ENCODE data around the gene CD164. TPM values are rescaled to one million over a fixed set of nuclear protein-coding genes. Genes with fewer than 3 reads are reported as not detected.

CD164 gene
- polyA plus RNA-seq, 1 donor (not counting 4 experiments of a cell fraction or from before 2014, with no cell fraction given) = 244 TPM

DNA sequence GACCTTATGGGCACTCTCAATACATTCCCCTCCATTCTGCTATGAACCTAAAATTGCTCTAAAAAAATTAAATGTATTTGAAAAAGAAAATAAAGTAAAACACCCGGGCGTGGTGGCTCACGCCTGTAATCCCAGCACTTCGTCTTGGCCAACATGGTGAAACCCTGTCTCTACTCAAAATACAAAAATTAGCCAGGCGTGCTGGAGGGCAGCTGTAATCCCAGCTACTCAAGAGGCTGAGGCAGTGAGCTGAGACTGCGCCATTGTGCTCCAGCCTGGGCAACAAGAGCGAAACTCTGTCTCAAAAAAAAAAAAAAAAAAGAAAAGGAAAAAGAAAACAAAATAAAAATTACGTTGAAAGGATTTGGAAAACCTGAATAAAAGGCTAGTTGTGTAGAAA lies 60.5 kb downstream of the CD164 start:
- H3K79me2 ChIP-seq (ENCODE audit: control insufficient read depth, insufficient read depth, low read length) = no peaks in the 10 kb centered on the region
- H3K9me3 ChIP-seq (ENCODE audit: control insufficient read depth, low read depth, low read length) = no peaks in the 10 kb centered on the region
- H3K36me3 ChIP-seq (ENCODE audit: control insufficient read depth in 2 of 2, extremely low read depth in 1 of 2, insufficient read depth in 2 of 2, low read length in 2 of 2) = no peaks in the 10 kb centered on the region
- H3K9me1 ChIP-seq (ENCODE audit: control insufficient read depth, extremely low read depth, insufficient read depth, low read length) = no peaks in the 10 kb centered on the region
- dilution Hi-C loops (cut with MboI; ENCODE audit: extremely low pct_ligation_motif_present, low sequenced_read_pairs) = no loop called here
- no peak for DNase-seq (ENCODE audit: low read depth, low spot score)
- peaks cover 7% of the 10 kb centered on the region for H3K4me1 ChIP-seq (ENCODE audit: control insufficient read depth, extremely low read depth, insufficient read depth, low read length)
- no peak overlapping the region for H3K27ac ChIP-seq (ENCODE audit: control insufficient read depth, insufficient read depth, low read length)
- H3K4me3 ChIP-seq (ENCODE audit: control insufficient read depth in 2 of 3, extremely low read depth in 1 of 3, insufficient read depth in 2 of 3, low read depth in 1 of 3, low read length in 3 of 3) = no peak overlapping the region
- TF ChIP-seq EZH2 (IDR thresholded peaks at IDR 0.05; ENCODE audit: low read length) = no peak
- TF ChIP-seq, protein P1, sequence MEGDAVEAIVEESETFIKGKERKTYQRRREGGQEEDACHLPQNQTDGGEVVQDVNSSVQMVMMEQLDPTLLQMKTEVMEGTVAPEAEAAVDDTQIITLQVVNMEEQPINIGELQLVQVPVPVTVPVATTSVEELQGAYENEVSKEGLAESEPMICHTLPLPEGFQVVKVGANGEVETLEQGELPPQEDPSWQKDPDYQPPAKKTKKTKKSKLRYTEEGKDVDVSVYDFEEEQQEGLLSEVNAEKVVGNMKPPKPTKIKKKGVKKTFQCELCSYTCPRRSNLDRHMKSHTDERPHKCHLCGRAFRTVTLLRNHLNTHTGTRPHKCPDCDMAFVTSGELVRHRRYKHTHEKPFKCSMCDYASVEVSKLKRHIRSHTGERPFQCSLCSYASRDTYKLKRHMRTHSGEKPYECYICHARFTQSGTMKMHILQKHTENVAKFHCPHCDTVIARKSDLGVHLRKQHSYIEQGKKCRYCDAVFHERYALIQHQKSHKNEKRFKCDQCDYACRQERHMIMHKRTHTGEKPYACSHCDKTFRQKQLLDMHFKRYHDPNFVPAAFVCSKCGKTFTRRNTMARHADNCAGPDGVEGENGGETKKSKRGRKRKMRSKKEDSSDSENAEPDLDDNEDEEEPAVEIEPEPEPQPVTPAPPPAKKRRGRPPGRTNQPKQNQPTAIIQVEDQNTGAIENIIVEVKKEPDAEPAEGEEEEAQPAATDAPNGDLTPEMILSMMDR (optimal IDR thresholded peaks at IDR 0.05 in 1 of 3, IDR thresholded peaks at IDR 0.05 in 1 of 3, conservative IDR thresholded peaks at IDR 0.05 in 1 of 3; ENCODE audit: extremely low read depth in 1 of 3, insufficient read depth in 2 of 3, low read length in 3 of 3) = no peak
- no peak overlapping the region for H3K4me2 ChIP-seq (ENCODE audit: control insufficient read depth, extremely low read depth, insufficient read depth, low read depth, low read length)
- H3K27me3 ChIP-seq (ENCODE audit: control insufficient read depth, extremely low read depth, insufficient read depth, low read length) = no peaks in the 10 kb centered on the region
- H4K20me1 ChIP-seq (ENCODE audit: control insufficient read depth, extremely low read depth, insufficient read depth, low read length) = no peaks in the 10 kb centered on the region
- H2AFZ ChIP-seq (ENCODE audit: control insufficient read depth, low read length) = no peak overlapping the region
- no peak for FAIRE-seq
- H3K9ac ChIP-seq (ENCODE audit: control insufficient read depth, extremely low read depth, insufficient read depth, low read length) = no peak overlapping the region

DNA sequence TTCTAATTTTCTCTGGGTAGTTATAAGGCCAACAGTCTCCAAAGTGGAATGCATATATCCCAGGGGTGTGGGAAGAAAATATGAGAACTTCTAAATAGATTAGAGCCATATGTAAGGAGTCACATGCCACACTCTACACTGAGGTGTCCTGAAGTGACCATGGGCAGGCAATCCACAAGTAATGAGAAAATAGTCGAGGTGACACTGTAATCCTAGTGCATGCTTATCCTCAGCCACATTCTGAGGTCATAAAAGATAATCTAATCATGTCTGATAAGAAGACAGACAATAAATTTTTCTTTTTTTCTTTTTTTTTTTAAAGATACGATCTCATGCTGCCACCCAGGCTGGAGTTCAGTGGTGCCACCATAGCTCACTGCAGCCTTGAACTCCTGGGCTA lies 62.2 kb downstream of the CD164 start:
- no peak for DNase-seq (ENCODE audit: low read depth, low spot score)
- Histone ChIP-seq H3K9me1 (ENCODE audit: control insufficient read depth, extremely low read depth, insufficient read depth, low read length) (no peaks in the 10 kb centered on the region), H4K20me1 (ENCODE audit: control insufficient read depth, extremely low read depth, insufficient read depth, low read length) (no peaks in the 10 kb centered on the region), H3K4me1 (ENCODE audit: control insufficient read depth, extremely low read depth, insufficient read depth, low read length) (peaks cover 7% of the 10 kb centered on the region), H2AFZ (ENCODE audit: control insufficient read depth, low read length) (no peak overlapping the region), H3K79me2 (ENCODE audit: control insufficient read depth, insufficient read depth, low read length) (no peaks in the 10 kb centered on the region), H3K9me3 (ENCODE audit: control insufficient read depth, low read depth, low read length) (no peaks in the 10 kb centered on the region), H3K27me3 (ENCODE audit: control insufficient read depth, extremely low read depth, insufficient read depth, low read length) (no peaks in the 10 kb centered on the region), H3K4me2 (ENCODE audit: control insufficient read depth, extremely low read depth, insufficient read depth, low read depth, low read length) (no peak overlapping the region), H3K9ac (ENCODE audit: control insufficient read depth, extremely low read depth, insufficient read depth, low read length) (no peak overlapping the region), H3K4me3 (ENCODE audit: control insufficient read depth in 2 of 3, extremely low read depth in 1 of 3, insufficient read depth in 2 of 3, low read depth in 1 of 3, low read length in 3 of 3) (no peak overlapping the region), H3K27ac (ENCODE audit: control insufficient read depth, insufficient read depth, low read length) (no peak overlapping the region), H3K36me3 (ENCODE audit: control insufficient read depth in 2 of 2, extremely low read depth in 1 of 2, insufficient read depth in 2 of 2, low read length in 2 of 2) (no peaks in the 10 kb centered on the region)
- dilution Hi-C loops (cut with MboI; ENCODE audit: extremely low pct_ligation_motif_present, low sequenced_read_pairs) = no loop called here
- TF ChIP-seq, protein P1 (optimal IDR thresholded peaks at IDR 0.05 in 1 of 3, IDR thresholded peaks at IDR 0.05 in 1 of 3, conservative IDR thresholded peaks at IDR 0.05 in 1 of 3; ENCODE audit: extremely low read depth in 1 of 3, insufficient read depth in 2 of 3, low read length in 3 of 3) = no peak
- TF ChIP-seq EZH2 (IDR thresholded peaks at IDR 0.05; ENCODE audit: low read length) = no peak
- no peak for FAIRE-seq

All from keratinocyte (primary cell).